Upper lobe of left lung (tissue), 6 donors: Measurements from ENCODE around the gene PUSL1. TPM values are rescaled to one million over a fixed set of nuclear protein-coding genes. Genes with fewer than 3 reads are reported as not detected.

ENCODE experiments used
- ATAC-seq, 2 donors: fragments of 200-7000 bp; cut with Tn5 transposase; one replicate each; pipeline ENCODE4 v1.9.1; 2022; ENCODE audit warnings: mild to moderate bottlenecking in 2 of 2, moderate library complexity in 2 of 2; ENCODE audit not compliant: low FRiP score in 2 of 2
- DNase-seq, 2 donors: peaks; one replicate each; pipeline ENCODE4 v3.0.0-alpha.2; 2019 to 2020
- H3K27ac ChIP-seq, 4 donors: fragments of 200-600 bp; sonication (generic); one replicate each; pipeline ENCODE4 v1.5.1; 2016 to 2019
- H3K27me3 ChIP-seq, 4 donors: fragments of 200-600 bp; sonication (generic); one replicate each; pipeline ENCODE4 v1.5.1; 2017 to 2019
- H3K36me3 ChIP-seq, 4 donors: fragments of 200-600 bp; sonication (generic); one replicate each; pipeline ENCODE4 v1.5.1; 2016 to 2019
- H3K4me1 ChIP-seq, 4 donors: fragments of 200-600 bp; sonication (generic); one replicate each; pipeline ENCODE4 v1.5.1; 2018 to 2019
- H3K4me3 ChIP-seq, 4 donors: fragments of 200-600 bp; sonication (generic); one replicate each; pipeline ENCODE4 v1.5.1; 2017 to 2019; ENCODE audit warnings: mild to moderate bottlenecking in 2 of 4, moderate library complexity in 1 of 4
- H3K9me3 ChIP-seq, 4 donors: fragments of 200-600 bp; sonication (generic); one replicate each; pipeline ENCODE4 v1.5.1; 2018 to 2019
- CTCF ChIP-seq, 6 experiments: fragments of 450-650 bp in 4 of 6; fragments of 200-600 bp in 2 of 6; sonication (generic) in 2 of 6; IDR thresholded peaks; one replicate each; pipeline ENCODE4 v1.5.1; 2016 to 2019; ENCODE audit warnings: antibody characterized with exemption in 6 of 6
- EP300 ChIP-seq, 4 donors: sonication (generic); formaldehyde crosslinking; IDR thresholded peaks; one replicate each; pipeline ENCODE4 v1.5.1; 2017; ENCODE audit warnings: antibody characterized with exemption in 4 of 4, control low read depth in 2 of 4
- POLR2A ChIP-seq, 4 donors: fragments of 450-650 bp; IDR thresholded peaks; one replicate each; pipeline ENCODE4 v1.5.1; 2016 to 2017; ENCODE audit warnings: antibody characterized with exemption in 4 of 4, mild to moderate bottlenecking in 2 of 4
- POLR2AphosphoS5 ChIP-seq, 2 donors: sonication (generic); formaldehyde crosslinking; IDR thresholded peaks; one replicate each; pipeline ENCODE4 v1.5.1; 2017; ENCODE audit warnings: antibody characterized with exemption in 2 of 2
- WGBS, 2 donors: methylation state at CpG; one replicate each; pipeline ENCODE4 v1.1.5; 2017 to 2018; 5-methylcytosine and 5-hydroxymethylcytosine counted together
- total RNA-seq, 6 donors: library from RNA; depleted of rRNA in 4 of 6; stranded (reverse); fragments of >200 nt in 4 of 6; gene quantifications; one replicate each; pipeline versions ENCODE4 v1.1.0 to v1.2.1, GENCODE V29; 2016 to 2021
- donor health status: DM: no; HTN: no; CAD: no; lungs with moderate emphysema.
- donor health status: DM: no; HTN: yes; CAD: no; lungs with severe emphysema.

PUSL1 gene
- total RNA-seq, 6 donors from 2014 or later = 16.8 to 38.8 (median 23.0) TPM

- Histone ChIP-seq H3K36me3 (no peaks in the 10 kb centered on the region), H3K27me3 (no peaks in the 10 kb centered on the region), H3K4me1 (peaks cover 38 to 50% (median 45%) of the 10 kb centered on the region in 4 donors), H3K4me3 (peak overlapping the region; percentile 18 to 94 (median 74)), H3K9me3 (no peaks in the 10 kb centered on the region), H3K27ac (peak overlapping the region; percentile 39 to 80 (median 73))
- ATAC-seq = no peak
- 43 to 57% methylated on average over 17 to 23 of the region's 29 CpGs for WGBS, 2 donors
- TF ChIP-seq POLR2A (IDR thresholded peaks at IDR 0.05) = no peak
- TF ChIP-seq POLR2AphosphoS5 (IDR thresholded peaks at IDR 0.05) = peak in 1 of 2 donors; percentile 14
- TF ChIP-seq CTCF (IDR thresholded peaks at IDR 0.05) = no peak
- no peak for TF ChIP-seq EP300 (IDR thresholded peaks at IDR 0.05)
- peak; percentile 41 to 81 for DNase-seq
Measured at GRCh38 chr1:1304331-1305299, 3.8 kb upstream of the PUSL1 start.

- 30 to 38% methylated on average over 4 to 19 of the region's 25 CpGs for WGBS, 2 donors
- Histone ChIP-seq H3K4me3 (peak overlapping the region; percentile 18 to 94 (median 74)), H3K9me3 (no peaks in the 10 kb centered on the region), H3K27ac (peak overlapping the region; percentile 39 to 80 (median 73)), H3K27me3 (no peaks in the 10 kb centered on the region), H3K4me1 (peaks cover 40 to 58% (median 49%) of the 10 kb centered on the region in 4 donors), H3K36me3 (peaks cover 0 to 5% (median 4%) of the 10 kb centered on the region in 4 donors)
- no peak for TF ChIP-seq EP300 (IDR thresholded peaks at IDR 0.05)
- TF ChIP-seq CTCF (IDR thresholded peaks at IDR 0.05) = peak in 1 of 6 experiments; percentile 22
- TF ChIP-seq POLR2AphosphoS5 (IDR thresholded peaks at IDR 0.05) = peak in 1 of 2 donors; percentile 31
- no peak for TF ChIP-seq POLR2A (IDR thresholded peaks at IDR 0.05)
- ATAC-seq = peak; percentile 15 to 54
- peak; percentile 67 to 85 for DNase-seq
Measured at GRCh38 chr1:1305300-1306069, 2.9 kb upstream of the PUSL1 start.

GRCh38 chr1:1306070-1306660 is 2.2 kb upstream of the PUSL1 start:
- H3K27me3 ChIP-seq = no peaks in the 10 kb centered on the region
- peaks cover 3 to 11% (median 10%) of the 10 kb centered on the region in 4 donors for H3K36me3 ChIP-seq
- TF ChIP-seq POLR2AphosphoS5 (IDR thresholded peaks at IDR 0.05) (no peak), EP300 (IDR thresholded peaks at IDR 0.05) (no peak), CTCF (IDR thresholded peaks at IDR 0.05) (no peak), POLR2A (IDR thresholded peaks at IDR 0.05) (no peak)
- H3K9me3 ChIP-seq = no peaks in the 10 kb centered on the region
- DNase-seq (peak in 1 of 2 donors; percentile 48), ATAC-seq (no peak)
- 42 to 47% methylated on average over 7 to 11 of the region's 11 CpGs for WGBS, 2 donors
- H3K4me1 ChIP-seq = peaks cover 40 to 58% (median 49%) of the 10 kb centered on the region in 4 donors
- H3K27ac ChIP-seq = peak overlapping the region in 3 of 4 donors; percentile 67 to 80 (median 79)
- H3K4me3 ChIP-seq = peak overlapping the region in 3 of 4 donors; percentile 70 to 94 (median 77)

- peak overlapping the region; percentile 70 to 94 (median 80) for H3K4me3 ChIP-seq
- H3K9me3 ChIP-seq = no peaks in the 10 kb centered on the region
- 41 to 51% methylated on average over 27 of the region's 27 CpGs for WGBS, 2 donors
- no peak for ATAC-seq
- TF ChIP-seq EP300 (IDR thresholded peaks at IDR 0.05) (no peak), CTCF (IDR thresholded peaks at IDR 0.05) (no peak), POLR2AphosphoS5 (IDR thresholded peaks at IDR 0.05) (no peak), POLR2A (IDR thresholded peaks at IDR 0.05) (no peak)
- no peaks in the 10 kb centered on the region for H3K27me3 ChIP-seq
- peak overlapping the region in 3 of 4 donors; percentile 90 to 95 (median 94) for H3K27ac ChIP-seq
- DNase-seq = peak in 1 of 2 donors; percentile 62
- H3K4me1 ChIP-seq = peaks cover 40 to 58% (median 49%) of the 10 kb centered on the region in 4 donors
- peaks cover 8 to 17% (median 16%) of the 10 kb centered on the region in 4 donors for H3K36me3 ChIP-seq
Measured at GRCh38 chr1:1306661-1307260, 1.6 kb upstream of the PUSL1 start.
